ENCODE results near the gene DLG2.

The DLG2 gene

GRCh38 chr11:85541683-85542082 is 85.5 kb downstream of the DLG2 start:
- DNase-seq, result no peak

- DNase-seq, result no peak
Observed at GRCh38 chr11:85540635-85541205, 86.4 kb downstream of the DLG2 start.

GRCh38 chr11:85540181-85540580 is 87.0 kb downstream of the DLG2 start:
- DNase-seq, result no peak

- no peak for DNase-seq
Observed at GRCh38 chr11:85539740-85540139, 87.4 kb downstream of the DLG2 start.

- DNase-seq, result no peak
Observed at GRCh38 chr11:85539029-85539689, 88.0 kb downstream of the DLG2 start.

GRCh38 chr11:85536438-85536837 is 90.7 kb downstream of the DLG2 start:
- no peak for DNase-seq

GRCh38 chr11:85534806-85535205 is 92.3 kb downstream of the DLG2 start:
- no peak for DNase-seq

GRCh38 chr11:85531191-85531897 is 95.8 kb downstream of the DLG2 start:
- no peak for DNase-seq

- no peak for DNase-seq
Observed at GRCh38 chr11:85530634-85531033, 96.5 kb downstream of the DLG2 start.

GRCh38 chr11:85526564-85526963 is 100.6 kb downstream of the DLG2 start:
- DNase-seq, result no peak

- DNase-seq, result no peak
Observed at GRCh38 chr11:85525686-85526085, 101.5 kb downstream of the DLG2 start.

GRCh38 chr11:85517272-85517671 is 109.9 kb downstream of the DLG2 start:
- DNase-seq, result no peak

GRCh38 chr11:85495918-85496317 is 131.2 kb downstream of the DLG2 start:
- no peak for DNase-seq

GRCh38 chr11:85494396-85494795 is 132.7 kb downstream of the DLG2 start:
- no peak for DNase-seq

GRCh38 chr11:85485902-85486301 is 141.2 kb downstream of the DLG2 start:
- no peak for DNase-seq

- no peak for DNase-seq
Observed at GRCh38 chr11:85483861-85484260, 143.3 kb downstream of the DLG2 start.

- no peak for DNase-seq
Observed at GRCh38 chr11:85481862-85482261, 145.3 kb downstream of the DLG2 start.

GRCh38 chr11:85475660-85476517 is 151.3 kb downstream of the DLG2 start:
- no peak for DNase-seq

GRCh38 chr11:85472953-85473352 is 154.2 kb downstream of the DLG2 start:
- no peak for DNase-seq

- DNase-seq, result no peak
Observed at GRCh38 chr11:85464283-85464682, 162.9 kb downstream of the DLG2 start.

- no peak for DNase-seq
Observed at GRCh38 chr11:85459304-85459703, 167.8 kb downstream of the DLG2 start.

- no peak for DNase-seq
Observed at GRCh38 chr11:85444479-85444878, 182.7 kb downstream of the DLG2 start.

- no peak for DNase-seq
Observed at GRCh38 chr11:85440273-85440672, 186.9 kb downstream of the DLG2 start.

All from fibroblast of skin of right biceps (primary cell).